GM12892 (cell line): ENCODE measurements around the gene RAB6C.

Experiments used
- POLR2A ChIP-seq: IDR thresholded peaks from 2 replicates; pipeline ENCODE4 v1.6.1; 2011; ENCODE audit warnings: low read depth, low read length, control low read depth
- POLR2AphosphoS5 ChIP-seq: IDR thresholded peaks from 2 replicates; pipeline ENCODE4 v1.6.1; 2011; ENCODE audit warnings: low read depth, low read length, control low read depth
- TAF1 ChIP-seq: IDR thresholded peaks from 2 replicates; pipeline ENCODE4 v1.6.1; 2011; ENCODE audit warnings: low read depth, mild to moderate bottlenecking, control low read depth, low read length, borderline replicate concordance

DNA sequence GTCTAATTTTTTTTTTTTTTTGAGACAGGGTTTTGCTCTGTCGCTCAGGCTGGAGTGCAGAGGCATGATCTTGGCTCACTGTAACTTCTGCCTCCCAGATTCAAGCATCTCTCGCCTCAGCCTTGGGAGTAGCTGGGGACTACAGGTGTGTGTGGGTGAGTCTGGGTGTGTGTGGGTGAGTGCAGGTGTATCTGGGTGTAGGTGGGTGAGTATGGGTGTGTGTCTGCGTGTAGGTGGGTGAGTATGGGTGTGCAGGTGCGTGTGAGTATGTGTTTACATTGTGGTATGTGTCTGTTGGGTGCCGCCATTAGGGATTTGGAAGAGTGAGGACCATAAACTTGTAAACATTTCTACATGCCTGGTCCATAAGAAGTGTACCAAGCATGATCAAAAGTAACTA lies 1.5 kb upstream of the RAB6C start:
- TF ChIP-seq TAF1: no peak
- TF ChIP-seq POLR2A: no peak
- no peak for TF ChIP-seq POLR2AphosphoS5
